ENCODE results near the gene PPP4R3A.

PPP4R3A gene

DNA sequence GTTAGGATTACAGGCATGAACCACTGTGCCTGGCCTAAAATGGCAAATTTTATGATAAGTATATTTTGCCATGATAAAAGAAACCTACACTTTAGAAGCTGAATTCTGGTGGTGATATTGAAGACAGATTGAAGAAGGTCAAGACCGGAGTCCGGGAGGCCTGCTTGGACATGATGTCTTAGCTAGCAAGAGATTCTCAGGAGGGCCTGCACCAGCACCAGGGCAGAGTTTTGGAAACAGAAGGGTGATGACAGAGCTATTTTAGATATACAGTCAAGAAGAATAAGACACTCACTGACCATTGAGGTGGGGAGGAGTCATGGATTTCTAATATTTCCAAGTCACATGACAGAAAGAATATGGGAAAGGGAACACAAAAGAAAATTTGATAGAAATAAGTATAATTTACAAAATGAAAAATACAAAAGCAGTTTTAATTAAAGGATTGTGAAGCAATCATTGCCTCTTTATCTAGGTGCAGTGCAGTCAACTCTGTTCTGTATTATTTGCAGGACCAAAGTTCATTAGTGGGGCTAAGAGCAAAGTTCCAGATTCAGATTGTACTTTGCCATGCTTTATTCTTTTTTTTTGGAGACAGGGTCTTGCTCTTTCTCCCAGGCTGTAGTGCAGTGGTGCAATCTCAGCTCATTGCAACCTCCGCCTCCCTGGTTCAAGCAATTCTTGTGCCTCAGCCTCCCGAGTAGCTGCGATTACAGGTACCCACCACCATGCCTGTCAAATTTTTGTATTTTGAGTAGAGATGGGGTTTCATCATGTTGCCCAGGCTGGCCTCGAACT, 9.3 kb upstream of the PPP4R3A start:
- no peak overlapping the region for H3K23ac ChIP-seq (ENCODE audit: low read length)
- H2AFZ ChIP-seq (ENCODE audit: insufficient read depth, low read length, poor library complexity), result no peak overlapping the region
- no peaks in the 10 kb centered on the region for H3K79me1 ChIP-seq (ENCODE audit: low read length)
- H3K9me3 ChIP-seq (ENCODE audit: insufficient read depth, low read depth, low read length), result peaks cover 1% of the 10 kb centered on the region
- no peaks in the 10 kb centered on the region for H3K79me2 ChIP-seq (ENCODE audit: control insufficient read depth, insufficient read depth, low read length, poor library complexity)
- WGBS (ENCODE audit: extremely low coverage, insufficient coverage, insufficient read length), result no CpG with 5 or more reads among the region's 6 CpGs
- H2AK5ac ChIP-seq (ENCODE audit: low read length), result no peak overlapping the region
- DNase-seq, result no peak
- H3K27me3 ChIP-seq (ENCODE audit: insufficient read depth, low read length), result no peaks in the 10 kb centered on the region
- H3K4me2 ChIP-seq (ENCODE audit: low read length), result no peak overlapping the region
- H2BK12ac ChIP-seq (ENCODE audit: low read length), result no peak overlapping the region
- H2BK5ac ChIP-seq (ENCODE audit: low read depth, low read length, poor library complexity), result no peak overlapping the region
- H4K12ac ChIP-seq (ENCODE audit: low read depth, low read length), result no peak overlapping the region
- H3K4ac ChIP-seq (ENCODE audit: low read depth, low read length), result no peak overlapping the region
- no peak overlapping the region for H2BK120ac ChIP-seq (ENCODE audit: insufficient read depth, low read length, poor library complexity)
- no peak overlapping the region for H3K14ac ChIP-seq (ENCODE audit: low read length)
- no peak overlapping the region for H4K91ac ChIP-seq (ENCODE audit: low read depth, low read length)
- no peaks in the 10 kb centered on the region for H3K4me1 ChIP-seq (ENCODE audit: control insufficient read depth in 1 of 2, insufficient read depth in 2 of 2, low read length in 2 of 2)
- no peak overlapping the region for H3K4me3 ChIP-seq (ENCODE audit: low read depth, low read length)
- no peak overlapping the region for H3K9ac ChIP-seq (ENCODE audit: low read length)
- no peak overlapping the region for H3K27ac ChIP-seq (ENCODE audit: low read depth, low read length)
- no peak overlapping the region for H4K8ac ChIP-seq (ENCODE audit: low read depth, low read length)
- no peak overlapping the region for H3K18ac ChIP-seq (ENCODE audit: low read length)
- H3K36me3 ChIP-seq (ENCODE audit: control insufficient read depth in 1 of 2, insufficient read depth in 2 of 2, low read length in 2 of 2), result no peaks in the 10 kb centered on the region

DNA sequence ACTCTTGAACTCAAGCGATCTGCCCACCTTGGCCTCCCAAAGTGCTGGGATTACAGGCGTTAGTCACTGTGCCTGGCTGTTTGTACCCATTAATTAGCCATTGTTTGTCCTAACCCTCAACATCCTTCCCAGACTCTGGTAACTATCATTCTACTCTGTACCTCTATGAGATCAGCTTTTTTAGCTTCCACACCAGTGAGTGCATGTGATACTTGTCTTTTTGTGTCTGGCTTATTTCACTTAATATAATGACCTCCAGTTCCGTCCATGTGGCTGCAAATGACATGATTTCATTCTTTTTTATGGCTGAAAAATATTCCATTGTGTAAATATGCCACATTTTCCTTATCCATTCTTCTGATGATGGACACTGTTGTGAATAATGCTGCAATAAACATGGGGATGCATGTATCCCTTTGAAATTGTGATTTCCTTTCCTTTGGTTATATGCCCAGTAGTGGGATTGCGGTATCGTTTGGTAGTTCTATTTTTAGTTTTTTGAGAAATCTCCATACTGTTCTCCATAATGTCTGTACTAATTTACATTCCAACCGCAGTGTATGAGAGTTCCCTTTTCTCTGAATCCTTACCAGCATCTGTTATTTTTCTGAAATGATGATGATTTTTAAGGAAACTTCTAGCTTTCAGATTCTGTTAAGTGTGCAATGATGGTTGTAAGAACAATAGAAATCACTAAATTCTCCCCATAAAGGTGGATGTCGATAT, 6.7 kb upstream of the PPP4R3A start:
- Histone ChIP-seq H3K4me1 (ENCODE audit: control insufficient read depth in 1 of 2, insufficient read depth in 2 of 2, low read length in 2 of 2) (no peaks in the 10 kb centered on the region), H3K23ac (ENCODE audit: low read length) (no peak overlapping the region), H3K36me3 (ENCODE audit: control insufficient read depth in 1 of 2, insufficient read depth in 2 of 2, low read length in 2 of 2) (no peaks in the 10 kb centered on the region), H2AFZ (ENCODE audit: insufficient read depth, low read length, poor library complexity) (no peak overlapping the region), H3K79me2 (ENCODE audit: control insufficient read depth, insufficient read depth, low read length, poor library complexity) (no peaks in the 10 kb centered on the region), H3K9me3 (ENCODE audit: insufficient read depth, low read depth, low read length) (peaks cover 1% of the 10 kb centered on the region), H3K4me2 (ENCODE audit: low read length) (no peak overlapping the region), H3K18ac (ENCODE audit: low read length) (no peak overlapping the region), H3K4me3 (ENCODE audit: low read depth, low read length) (no peak overlapping the region), H3K27ac (ENCODE audit: low read depth, low read length) (no peak overlapping the region), H3K27me3 (ENCODE audit: insufficient read depth, low read length) (no peaks in the 10 kb centered on the region), H4K12ac (ENCODE audit: low read depth, low read length) (no peak overlapping the region), H3K9ac (ENCODE audit: low read length) (no peak overlapping the region), H3K79me1 (ENCODE audit: low read length) (no peaks in the 10 kb centered on the region), H4K8ac (ENCODE audit: low read depth, low read length) (no peak overlapping the region), H2BK5ac (ENCODE audit: low read depth, low read length, poor library complexity) (no peak overlapping the region), H3K4ac (ENCODE audit: low read depth, low read length) (no peak overlapping the region), H2BK120ac (ENCODE audit: insufficient read depth, low read length, poor library complexity) (no peak overlapping the region), H4K91ac (ENCODE audit: low read depth, low read length) (no peak overlapping the region), H2AK5ac (ENCODE audit: low read length) (no peak overlapping the region), H3K14ac (ENCODE audit: low read length) (no peak overlapping the region), H2BK12ac (ENCODE audit: low read length) (no peak overlapping the region)
- DNase-seq, result no peak
- WGBS (ENCODE audit: extremely low coverage, insufficient coverage, insufficient read length), result no CpG with 5 or more reads among the region's 7 CpGs

DNA sequence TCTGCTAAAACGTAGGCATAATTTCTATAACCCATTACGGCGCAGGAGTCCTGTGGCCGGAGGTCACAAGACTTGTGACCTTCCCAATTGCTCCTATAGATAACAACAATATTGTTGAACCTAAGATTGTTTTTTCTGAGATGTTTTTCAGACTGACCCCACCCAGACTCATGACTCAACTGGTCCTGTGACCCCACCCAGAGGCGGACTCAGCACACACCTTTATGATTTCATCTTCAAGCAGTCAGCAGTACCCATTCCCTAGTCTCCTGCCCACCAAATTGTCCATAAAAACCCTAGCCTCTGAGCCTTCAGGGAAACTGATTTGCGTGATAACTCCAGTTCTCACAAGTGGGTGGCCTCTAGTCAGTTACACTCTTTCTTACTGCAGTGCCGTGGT, 5.9 kb upstream of the PPP4R3A start:
- Histone ChIP-seq H3K14ac (ENCODE audit: low read length) (no peak overlapping the region), H3K18ac (ENCODE audit: low read length) (no peak overlapping the region), H3K4me2 (ENCODE audit: low read length) (no peak overlapping the region), H3K27me3 (ENCODE audit: insufficient read depth, low read length) (no peaks in the 10 kb centered on the region), H3K27ac (ENCODE audit: low read depth, low read length) (no peak overlapping the region), H2AFZ (ENCODE audit: insufficient read depth, low read length, poor library complexity) (no peak overlapping the region), H3K4me3 (ENCODE audit: low read depth, low read length) (no peak overlapping the region), H4K91ac (ENCODE audit: low read depth, low read length) (no peak overlapping the region), H4K12ac (ENCODE audit: low read depth, low read length) (no peak overlapping the region), H3K79me1 (ENCODE audit: low read length) (peaks cover 2% of the 10 kb centered on the region), H3K9me3 (ENCODE audit: insufficient read depth, low read depth, low read length) (no peaks in the 10 kb centered on the region), H3K4me1 (ENCODE audit: control insufficient read depth in 1 of 2, insufficient read depth in 2 of 2, low read length in 2 of 2) (no peaks in the 10 kb centered on the region), H3K79me2 (ENCODE audit: control insufficient read depth, insufficient read depth, low read length, poor library complexity) (no peaks in the 10 kb centered on the region), H3K4ac (ENCODE audit: low read depth, low read length) (no peak overlapping the region), H2BK12ac (ENCODE audit: low read length) (no peak overlapping the region), H3K9ac (ENCODE audit: low read length) (no peak overlapping the region), H2BK120ac (ENCODE audit: insufficient read depth, low read length, poor library complexity) (no peak overlapping the region), H2AK5ac (ENCODE audit: low read length) (no peak overlapping the region), H3K36me3 (ENCODE audit: control insufficient read depth in 1 of 2, insufficient read depth in 2 of 2, low read length in 2 of 2) (no peaks in the 10 kb centered on the region), H3K23ac (ENCODE audit: low read length) (no peak overlapping the region), H2BK5ac (ENCODE audit: low read depth, low read length, poor library complexity) (no peak overlapping the region), H4K8ac (ENCODE audit: low read depth, low read length) (no peak overlapping the region)
- WGBS (ENCODE audit: extremely low coverage, insufficient coverage, insufficient read length), result no CpG with 5 or more reads among the region's 7 CpGs
- DNase-seq, result no peak

DNA sequence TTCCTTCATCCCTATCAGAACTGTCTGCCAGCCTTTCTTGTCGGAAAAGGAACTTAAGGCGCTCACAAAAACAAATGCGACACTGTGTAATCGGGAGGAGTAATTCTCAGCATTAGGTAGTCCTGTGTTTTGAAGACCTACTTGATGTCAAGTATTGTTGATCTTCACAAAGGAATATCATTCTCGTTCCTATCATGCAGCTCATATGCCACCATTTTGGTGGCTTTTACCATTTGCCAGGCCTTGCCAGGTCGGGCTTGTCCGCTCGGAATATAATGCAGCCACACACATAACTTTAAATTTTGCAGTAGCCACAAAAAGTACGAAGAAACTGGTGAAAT, 903 bp upstream of the PPP4R3A start:
- Histone ChIP-seq H3K18ac (ENCODE audit: low read length) (peak overlapping the region; percentile 87), H3K27ac (ENCODE audit: low read depth, low read length) (peak overlapping the region; percentile 99), H4K91ac (ENCODE audit: low read depth, low read length) (peak overlapping the region; percentile 90), H2BK12ac (ENCODE audit: low read length) (no peak overlapping the region), H2BK5ac (ENCODE audit: low read depth, low read length, poor library complexity) (peak overlapping the region; percentile 90), H3K27me3 (ENCODE audit: insufficient read depth, low read length) (no peaks in the 10 kb centered on the region), H3K23ac (ENCODE audit: low read length) (no peak overlapping the region), H3K9me3 (ENCODE audit: insufficient read depth, low read depth, low read length) (no peaks in the 10 kb centered on the region), H3K36me3 (ENCODE audit: control insufficient read depth in 1 of 2, insufficient read depth in 2 of 2, low read length in 2 of 2) (peaks cover 4 to 7% of the 10 kb centered on the region in 2 experiments), H2BK120ac (ENCODE audit: insufficient read depth, low read length, poor library complexity) (peak overlapping the region; percentile 40), H3K79me2 (ENCODE audit: control insufficient read depth, insufficient read depth, low read length, poor library complexity) (peaks cover 23% of the 10 kb centered on the region), H4K8ac (ENCODE audit: low read depth, low read length) (peak overlapping the region; percentile 99), H2AFZ (ENCODE audit: insufficient read depth, low read length, poor library complexity) (peak overlapping the region; percentile 79), H3K79me1 (ENCODE audit: low read length) (peaks cover 20% of the 10 kb centered on the region), H4K12ac (ENCODE audit: low read depth, low read length) (peak overlapping the region; percentile 89), H3K14ac (ENCODE audit: low read length) (peak overlapping the region; percentile 85), H3K4ac (ENCODE audit: low read depth, low read length) (peak overlapping the region; percentile 49), H3K9ac (ENCODE audit: low read length) (peak overlapping the region; percentile 95), H3K4me2 (ENCODE audit: low read length) (peak overlapping the region; percentile 76), H3K4me3 (ENCODE audit: low read depth, low read length) (peak overlapping the region; percentile 99), H2AK5ac (ENCODE audit: low read length) (no peak overlapping the region), H3K4me1 (ENCODE audit: control insufficient read depth in 1 of 2, insufficient read depth in 2 of 2, low read length in 2 of 2) (peaks cover 0 to 3% of the 10 kb centered on the region in 2 experiments)
- DNase-seq, result no peak
- WGBS (ENCODE audit: extremely low coverage, insufficient coverage, insufficient read length), result no CpG with 5 or more reads among the region's 9 CpGs
